SK-N-MC (cell line): ENCODE data around the gene SAPCD1.

ENCODE experiments used
- DNase-seq: peaks from one replicate; pipeline ENCODE4 v3.0.0-alpha.2; 2011; ENCODE audit warnings: low read depth, low spot score
- H3K27ac ChIP-seq: fragments of 200-600 bp; sonication (generic); 2 replicates; pipeline ENCODE4 v1.5.1; 2016; ENCODE audit warnings: mixed run types
- H3K36me3 ChIP-seq: fragments of 200-600 bp; sonication (generic); 2 replicates; pipeline ENCODE4 v1.6.1; 2017; ENCODE audit warnings: antibody characterized with exemption, low read length, mixed read lengths; ENCODE audit not compliant: insufficient read depth
- H3K4me3 ChIP-seq: fragments of 200-600 bp; sonication (generic); 2 replicates; pipeline ENCODE4 v1.5.1; 2016
- H3K9ac ChIP-seq: fragments of 200-600 bp; sonication (generic); 2 replicates; pipeline ENCODE4 v1.8.0; 2017; ENCODE audit warnings: mixed run types, mixed read lengths; ENCODE audit not compliant: insufficient read length
- H3K9me3 ChIP-seq: fragments of 200-600 bp; sonication (generic); 2 replicates; pipeline ENCODE4 v1.6.1; 2017; ENCODE audit warnings: low read depth, mild to moderate bottlenecking, antibody characterized with exemption, low read length, moderate library complexity, mixed read lengths
- EZH2 ChIP-seq: fragments of 200-600 bp; sonication (generic); IDR thresholded peaks from one replicate; pipeline ENCODE4 v1.6.1; 2017; ENCODE audit warnings: antibody characterized with exemption
- FOXP2 ChIP-seq: optimal IDR thresholded peaks from 2 replicates; pipeline ENCODE3; 2011; ENCODE audit warnings: mild to moderate bottlenecking, moderate library complexity; ENCODE audit not compliant: insufficient read depth; ENCODE audit errors: extremely low read length, control extremely low read depth
- POLR2AphosphoS5 ChIP-seq: IDR thresholded peaks from 2 replicates; pipeline ENCODE4 v1.6.1; 2012; ENCODE audit warnings: mild to moderate bottlenecking, low read depth, low read length, borderline replicate concordance

The SAPCD1 gene

GRCh38 chr6:31728767-31729514 lies 33.5 kb upstream of the SAPCD1 start, which contains the start of gene DDAH2:
TSS of gene DDAH2 (minus strand) at chr6:31729299. CDS start at chr6:31729161, 138 bp downstream.
- no peak for DNase-seq
- H3K36me3 ChIP-seq: peaks cover 41% of the 10 kb centered on the region
- peak within 1 kb of the TSS; percentile 76 for H3K9ac ChIP-seq
- no peaks in the 10 kb centered on the region for H3K9me3 ChIP-seq
- TF ChIP-seq POLR2AphosphoS5 (no peak), FOXP2 (no peak), EZH2 (no peak)
- H3K27ac ChIP-seq: peak within 1 kb of the TSS; percentile 35; the same call in 1 of the 2 replicates
- H3K4me3 ChIP-seq: peak within 1 kb of the TSS; percentile 94

GRCh38 chr6:31729515-31729978 lies 32.9 kb upstream of the SAPCD1 start:
- TF ChIP-seq FOXP2 (no peak), POLR2AphosphoS5 (no peak), EZH2 (no peak)
- H3K27ac ChIP-seq: peak overlapping the region; percentile 35; the same call in 1 of the 2 replicates
- peak overlapping the region; percentile 76 for H3K9ac ChIP-seq
- peak overlapping the region; percentile 94 for H3K4me3 ChIP-seq
- H3K36me3 ChIP-seq: peaks cover 47% of the 10 kb centered on the region
- H3K9me3 ChIP-seq: no peaks in the 10 kb centered on the region
- no peak for DNase-seq

- Histone ChIP-seq H3K9me3 (no peaks in the 10 kb centered on the region), H3K4me3 (peak overlapping the region; percentile 94), H3K36me3 (peaks cover 47% of the 10 kb centered on the region), H3K27ac (peak overlapping the region; percentile 35; the same call in 1 of the 2 replicates), H3K9ac (peak overlapping the region; percentile 76)
- TF ChIP-seq POLR2AphosphoS5: peak; percentile 90
- TF ChIP-seq EZH2: no peak
- DNase-seq: no peak
Measured at GRCh38 chr6:31729979-31730630, 32.4 kb upstream of the SAPCD1 start.

- peaks cover 47% of the 10 kb centered on the region for H3K36me3 ChIP-seq
- no peak overlapping the region for H3K4me3 ChIP-seq
- H3K27ac ChIP-seq: 0 out of 2 replicates have a peak overlapping the region, but pooled peaks have one; percentile 30
- no peaks in the 10 kb centered on the region for H3K9me3 ChIP-seq
- DNase-seq: no peak
- H3K9ac ChIP-seq: no peak overlapping the region
- TF ChIP-seq EZH2: no peak
- TF ChIP-seq FOXP2: no peak
- TF ChIP-seq POLR2AphosphoS5: no peak
Measured at GRCh38 chr6:31730631-31731086, 31.8 kb upstream of the SAPCD1 start.

GRCh38 chr6:31732029-31732428 lies 30.4 kb upstream of the SAPCD1 start:
- Histone ChIP-seq H3K36me3 (peaks cover 46% of the 10 kb centered on the region), H3K4me3 (no peak overlapping the region), H3K9ac (no peak overlapping the region), H3K9me3 (no peaks in the 10 kb centered on the region), H3K27ac (no peak overlapping the region)
- TF ChIP-seq FOXP2 (no peak), EZH2 (no peak), POLR2AphosphoS5 (no peak)
- DNase-seq: no peak

- TF ChIP-seq EZH2: no peak
- no peak for TF ChIP-seq FOXP2
- TF ChIP-seq POLR2AphosphoS5: no peak
- Histone ChIP-seq H3K36me3 (peaks cover 41% of the 10 kb centered on the region), H3K9ac (no peak overlapping the region), H3K27ac (no peak overlapping the region), H3K9me3 (no peaks in the 10 kb centered on the region), H3K4me3 (no peak overlapping the region)
- no peak for DNase-seq
Measured at GRCh38 chr6:31733734-31734133, 28.7 kb upstream of the SAPCD1 start.

- Histone ChIP-seq H3K9ac (peak overlapping the region; percentile 94), H3K9me3 (no peaks in the 10 kb centered on the region), H3K36me3 (peaks cover 41% of the 10 kb centered on the region), H3K27ac (0 out of 2 replicates have a peak overlapping the region, but pooled peaks have one; percentile 35), H3K4me3 (peak overlapping the region; percentile 97)
- TF ChIP-seq FOXP2 (no peak), POLR2AphosphoS5 (no peak), EZH2 (no peak)
- DNase-seq: no peak
Measured at GRCh38 chr6:31734247-31734820, 28.1 kb upstream of the SAPCD1 start.

GRCh38 chr6:31734821-31735406 lies 27.5 kb upstream of the SAPCD1 start:
- TF ChIP-seq POLR2AphosphoS5: no peak
- H3K9ac ChIP-seq: peak overlapping the region; percentile 94
- 0 out of 2 replicates have a peak overlapping the region, but pooled peaks have one; percentile 35 for H3K27ac ChIP-seq
- peak overlapping the region; percentile 97 for H3K4me3 ChIP-seq
- no peak for DNase-seq
- peaks cover 41% of the 10 kb centered on the region for H3K36me3 ChIP-seq
- no peaks in the 10 kb centered on the region for H3K9me3 ChIP-seq
